VCaP (cell line): ENCODE measurements around the gene WDR41.
"Not testable (repeated sequence)": the region's sequence is repeated elsewhere in the genome, so short reads cannot be mapped to it uniquely, and the experiment has no call there.

ENCODE experiments used
- H3K27ac ChIP-seq: fragments of 450-650 bp; 2 replicates; pipeline ENCODE4 v1.5.1; 2017
- TF ChIP-seq, protein P1 (sequence below): fragments of 450-650 bp; conservative IDR thresholded peaks from 2 replicates; pipeline ENCODE4 v1.5.1; 2017; ENCODE audit warnings: mild to moderate bottlenecking, moderate library complexity

Gene WDR41, protein sequence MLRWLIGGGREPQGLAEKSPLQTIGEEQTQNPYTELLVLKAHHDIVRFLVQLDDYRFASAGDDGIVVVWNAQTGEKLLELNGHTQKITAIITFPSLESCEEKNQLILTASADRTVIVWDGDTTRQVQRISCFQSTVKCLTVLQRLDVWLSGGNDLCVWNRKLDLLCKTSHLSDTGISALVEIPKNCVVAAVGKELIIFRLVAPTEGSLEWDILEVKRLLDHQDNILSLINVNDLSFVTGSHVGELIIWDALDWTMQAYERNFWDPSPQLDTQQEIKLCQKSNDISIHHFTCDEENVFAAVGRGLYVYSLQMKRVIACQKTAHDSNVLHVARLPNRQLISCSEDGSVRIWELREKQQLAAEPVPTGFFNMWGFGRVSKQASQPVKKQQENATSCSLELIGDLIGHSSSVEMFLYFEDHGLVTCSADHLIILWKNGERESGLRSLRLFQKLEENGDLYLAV

DNA sequence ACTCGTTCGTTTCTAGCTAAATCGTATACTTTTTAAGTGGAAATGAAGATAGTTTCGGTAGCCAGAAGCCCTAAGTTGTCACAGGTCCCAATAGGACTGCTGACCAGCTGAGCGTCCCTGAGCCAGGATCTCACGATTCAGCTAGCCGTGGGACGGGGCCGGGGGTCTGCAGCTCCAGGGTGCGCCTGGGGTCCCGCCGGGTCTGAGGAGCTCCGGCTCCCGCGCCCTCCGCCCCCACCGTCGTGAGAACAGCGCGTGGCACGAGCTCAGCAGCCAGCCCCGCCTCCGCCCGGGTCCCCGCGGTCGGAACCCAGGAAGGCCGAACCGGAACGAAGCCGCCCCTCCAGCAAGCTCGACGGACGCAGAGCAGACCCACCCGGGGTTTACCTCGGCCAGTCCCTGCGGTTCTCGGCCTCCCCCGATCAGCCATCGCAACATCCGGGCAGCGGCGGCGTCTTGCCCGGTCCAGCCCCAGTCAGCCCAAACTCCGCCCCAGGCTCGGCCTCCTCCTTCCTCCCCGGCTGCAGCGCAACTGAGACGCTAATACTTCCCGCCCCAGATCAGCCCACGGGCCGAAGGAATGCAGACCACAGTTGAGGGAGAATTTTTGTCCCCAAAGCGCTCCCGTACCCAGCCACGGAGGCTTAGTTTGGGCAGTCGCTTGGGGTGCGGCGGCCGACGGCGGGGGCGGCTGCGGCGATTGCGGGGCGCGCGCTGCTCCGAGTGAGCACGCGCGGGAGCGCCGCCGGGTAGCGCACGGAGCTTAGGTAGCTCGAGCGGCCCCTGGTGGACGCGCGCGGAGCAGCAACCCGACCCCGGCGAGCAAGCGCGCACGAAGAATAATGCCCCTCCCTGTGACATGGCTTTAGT is at the start of gene WDR41:
Gene WDR41 (minus strand): TSS at position 534 of the 870 bp plus-strand sequence. CDS start 96 bp downstream, at position 438.
- H3K27ac ChIP-seq = peak within 1 kb of the TSS; percentile 81
- TF ChIP-seq, protein P1, sequence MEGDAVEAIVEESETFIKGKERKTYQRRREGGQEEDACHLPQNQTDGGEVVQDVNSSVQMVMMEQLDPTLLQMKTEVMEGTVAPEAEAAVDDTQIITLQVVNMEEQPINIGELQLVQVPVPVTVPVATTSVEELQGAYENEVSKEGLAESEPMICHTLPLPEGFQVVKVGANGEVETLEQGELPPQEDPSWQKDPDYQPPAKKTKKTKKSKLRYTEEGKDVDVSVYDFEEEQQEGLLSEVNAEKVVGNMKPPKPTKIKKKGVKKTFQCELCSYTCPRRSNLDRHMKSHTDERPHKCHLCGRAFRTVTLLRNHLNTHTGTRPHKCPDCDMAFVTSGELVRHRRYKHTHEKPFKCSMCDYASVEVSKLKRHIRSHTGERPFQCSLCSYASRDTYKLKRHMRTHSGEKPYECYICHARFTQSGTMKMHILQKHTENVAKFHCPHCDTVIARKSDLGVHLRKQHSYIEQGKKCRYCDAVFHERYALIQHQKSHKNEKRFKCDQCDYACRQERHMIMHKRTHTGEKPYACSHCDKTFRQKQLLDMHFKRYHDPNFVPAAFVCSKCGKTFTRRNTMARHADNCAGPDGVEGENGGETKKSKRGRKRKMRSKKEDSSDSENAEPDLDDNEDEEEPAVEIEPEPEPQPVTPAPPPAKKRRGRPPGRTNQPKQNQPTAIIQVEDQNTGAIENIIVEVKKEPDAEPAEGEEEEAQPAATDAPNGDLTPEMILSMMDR = peak; percentile 88

DNA sequence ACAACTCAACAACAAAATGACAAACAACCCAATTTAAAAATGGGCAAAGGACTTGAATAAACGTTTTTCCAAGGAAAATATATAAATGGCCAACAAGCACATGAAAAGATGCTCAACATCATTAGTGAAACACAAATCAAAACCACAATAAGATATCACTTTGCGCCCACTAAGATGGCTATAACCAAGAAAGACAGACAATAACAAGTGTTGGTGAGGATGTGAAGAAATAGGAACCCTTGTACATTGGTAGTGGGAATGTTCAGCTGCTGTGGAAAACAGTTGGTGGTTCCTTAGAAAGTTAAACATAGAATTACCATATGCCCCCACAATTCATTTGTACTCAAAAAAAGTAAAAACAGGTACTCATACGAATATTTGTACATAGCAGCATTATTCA is 39.2 kb upstream of the WDR41 start:
- H3K27ac ChIP-seq = no peak overlapping the region

DNA sequence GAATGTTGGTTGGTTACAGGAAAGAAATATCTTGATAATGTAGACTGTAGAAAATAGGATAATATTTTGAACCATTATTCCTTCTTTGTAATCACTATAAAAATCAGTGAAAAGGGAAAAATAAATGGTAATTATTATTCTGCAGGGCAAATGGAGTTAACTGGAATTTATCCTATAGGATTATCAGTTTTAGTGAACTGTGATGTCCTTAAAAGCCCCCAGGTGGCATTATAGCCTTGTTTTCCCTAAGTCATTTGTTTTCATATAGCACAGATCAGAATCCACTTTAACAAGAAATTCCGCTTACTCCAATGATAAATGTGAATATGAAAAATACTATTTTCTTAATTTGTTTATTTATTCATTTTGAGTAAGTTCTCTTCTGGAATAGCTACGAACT is 26.2 kb upstream of the WDR41 start:
- TF ChIP-seq, protein P1 = peak; percentile 50

More for the DNA sequence above, 39.2 kb upstream of the WDR41 start:
- TF ChIP-seq, protein P1 = no peak

DNA sequence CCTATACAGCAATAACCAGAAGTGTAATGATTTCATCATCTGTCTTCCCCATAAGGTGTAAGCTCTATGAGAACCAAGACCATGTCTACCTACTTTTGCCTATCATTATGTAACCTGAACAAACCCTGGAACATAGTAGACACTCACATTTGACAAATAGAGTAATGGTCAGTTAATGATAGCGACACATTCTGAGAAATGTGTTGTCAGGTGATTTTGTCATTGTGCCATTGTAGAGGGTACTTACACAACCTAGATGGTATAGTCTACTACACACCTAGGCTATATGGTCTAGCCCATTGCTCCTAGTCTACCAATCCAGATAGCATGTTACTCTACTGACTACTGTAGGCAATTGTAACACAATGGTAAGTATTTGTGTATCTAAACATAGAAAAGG is 22.3 kb upstream of the WDR41 start:
- no peak overlapping the region for H3K27ac ChIP-seq
- TF ChIP-seq, protein P1 = no peak

More for the DNA sequence above, 26.2 kb upstream of the WDR41 start:
- no peak overlapping the region for H3K27ac ChIP-seq

DNA sequence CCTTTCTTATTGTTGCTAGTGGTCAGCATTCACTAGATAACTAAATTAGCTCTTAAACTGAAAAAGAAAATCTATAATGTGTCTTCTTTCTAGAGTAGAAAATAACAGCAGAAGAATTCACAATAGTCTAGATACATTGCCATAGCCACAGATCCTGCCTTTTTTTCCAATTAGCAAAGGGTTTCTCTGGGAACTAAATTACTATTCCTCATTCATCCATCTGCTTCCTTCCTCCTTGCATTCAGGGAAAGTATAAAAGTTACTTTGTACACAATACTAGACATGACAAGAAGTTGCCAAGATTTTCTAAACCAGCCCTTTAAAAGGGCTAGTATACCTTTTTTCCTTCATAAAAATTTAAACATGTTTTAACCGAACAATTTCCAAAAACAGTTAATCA is 21.2 kb upstream of the WDR41 start:
- no peak overlapping the region for H3K27ac ChIP-seq
- TF ChIP-seq, protein P1 = no peak

DNA sequence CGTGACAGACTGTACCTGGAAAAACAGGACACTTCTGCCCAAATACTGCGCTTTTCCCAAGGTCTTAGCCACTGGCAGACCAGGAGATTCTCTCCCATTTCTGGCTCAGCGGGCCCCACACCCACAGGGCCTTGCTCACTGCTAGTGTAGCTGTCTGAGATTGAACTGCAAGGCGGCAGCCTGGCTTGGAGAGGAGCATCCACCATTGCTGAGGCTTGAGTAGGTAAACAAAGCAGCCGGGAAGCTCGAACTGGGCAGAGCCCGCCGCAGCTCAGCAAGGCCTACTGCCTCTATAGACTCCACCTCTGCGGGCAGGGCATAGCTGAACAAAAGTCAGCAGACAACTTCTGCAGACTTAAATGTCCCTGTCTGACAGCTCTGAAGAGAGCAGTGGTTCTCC is 9.0 kb upstream of the WDR41 start:
- not testable (repeated sequence) for H3K27ac ChIP-seq

DNA sequence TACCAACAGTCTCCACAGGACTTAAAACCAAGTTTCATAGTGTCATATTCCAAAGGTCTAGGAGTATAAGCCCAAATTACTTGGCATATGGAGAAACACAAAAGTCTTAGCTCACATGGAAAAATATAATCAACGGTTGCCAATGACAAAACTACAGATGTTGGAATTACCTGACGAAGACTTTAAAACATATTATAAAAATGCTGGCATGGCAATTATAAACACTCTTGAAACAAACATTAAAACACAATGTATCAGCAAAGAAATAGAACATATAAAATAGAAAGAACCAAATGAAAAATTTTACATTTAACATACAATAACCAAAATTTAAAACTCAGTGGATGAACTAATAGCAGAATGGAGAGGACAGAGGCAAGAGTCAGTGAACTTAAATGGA is 7.9 kb upstream of the WDR41 start:
- H3K27ac ChIP-seq = no peak overlapping the region
- TF ChIP-seq, protein P1 = no peak
